Bronchial epithelial cell (primary cell): ENCODE measurements around the gene NEO1. TPM values are rescaled to one million over a fixed set of nuclear protein-coding genes. Genes with fewer than 3 reads are reported as not detected.
A peak's percentile ranks its signal among the peaks of the same experiment; 100 is the strongest.
"Not testable (repeated sequence)": the region's sequence is repeated elsewhere in the genome, so short reads cannot be mapped to it uniquely, and the experiment has no call there.

Source experiments
- DNase-seq: peaks from one replicate; pipeline ENCODE4 v3.0.0-alpha.2; 2010; ENCODE audit warnings: low read depth
- FAIRE-seq: peaks from 2 replicates; lab custom pipeline; 2011; peaks lifted over from hg19 to GRCh38; lab: Jason Lieb, UNC
- H3K27me3 ChIP-seq: 2 replicates; pipeline ENCODE4 v1.5.1; 2011; ENCODE audit warnings: low read length; ENCODE audit not compliant: control insufficient read depth, insufficient read depth
- H3K36me3 ChIP-seq: 2 replicates; pipeline ENCODE4 v1.5.1; 2011; ENCODE audit warnings: low read length; ENCODE audit not compliant: control insufficient read depth, insufficient read depth
- H3K4me3 ChIP-seq: 2 replicates; pipeline ENCODE4 v1.5.1; 2011; ENCODE audit warnings: mild to moderate bottlenecking, low read depth, low read length, control low read depth
- total RNA-seq: library from RNA; depleted of rRNA; stranded (reverse); fragments of >200 nt; gene quantifications from 2 replicates; pipeline ENCODE4 v1.2.1, GENCODE V29; 2014
- TF ChIP-seq, protein P1 (sequence below): IDR thresholded peaks from 2 replicates; pipeline ENCODE4 v1.5.1; 2011; ENCODE audit warnings: mild to moderate bottlenecking, moderate library complexity, low read length, control low read depth, inconsistent platforms; ENCODE audit not compliant: insufficient read depth, severe bottlenecking

Gene NEO1
- total RNA-seq, 1 donor from 2014 or later = 10.5 TPM

DNA sequence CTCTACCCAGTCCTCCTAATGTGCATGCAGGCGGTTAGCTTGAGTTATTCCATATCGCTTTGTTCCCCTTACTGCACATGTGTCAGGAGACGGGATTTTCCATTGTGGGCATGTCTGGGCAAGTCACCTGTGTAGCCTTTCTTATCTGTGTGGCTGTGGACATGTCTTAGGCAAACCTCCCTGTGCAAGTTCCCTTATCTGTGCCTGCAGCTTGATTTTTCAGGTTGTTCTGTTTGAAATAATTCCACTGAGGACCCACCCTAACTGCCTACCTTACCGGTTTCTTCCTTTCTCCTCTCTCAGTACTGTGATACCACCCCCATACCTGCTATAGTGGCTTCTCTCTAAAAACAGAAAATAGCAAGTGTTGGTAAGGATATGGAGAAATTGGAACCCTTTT is 113.6 kb downstream of the NEO1 start:
- peak; percentile 62 for DNase-seq
- FAIRE-seq = peak; percentile 66
- no peaks in the 10 kb centered on the region for H3K27me3 ChIP-seq
- H3K36me3 ChIP-seq = no peaks in the 10 kb centered on the region
- no peak overlapping the region for H3K4me3 ChIP-seq
- TF ChIP-seq, protein P1, sequence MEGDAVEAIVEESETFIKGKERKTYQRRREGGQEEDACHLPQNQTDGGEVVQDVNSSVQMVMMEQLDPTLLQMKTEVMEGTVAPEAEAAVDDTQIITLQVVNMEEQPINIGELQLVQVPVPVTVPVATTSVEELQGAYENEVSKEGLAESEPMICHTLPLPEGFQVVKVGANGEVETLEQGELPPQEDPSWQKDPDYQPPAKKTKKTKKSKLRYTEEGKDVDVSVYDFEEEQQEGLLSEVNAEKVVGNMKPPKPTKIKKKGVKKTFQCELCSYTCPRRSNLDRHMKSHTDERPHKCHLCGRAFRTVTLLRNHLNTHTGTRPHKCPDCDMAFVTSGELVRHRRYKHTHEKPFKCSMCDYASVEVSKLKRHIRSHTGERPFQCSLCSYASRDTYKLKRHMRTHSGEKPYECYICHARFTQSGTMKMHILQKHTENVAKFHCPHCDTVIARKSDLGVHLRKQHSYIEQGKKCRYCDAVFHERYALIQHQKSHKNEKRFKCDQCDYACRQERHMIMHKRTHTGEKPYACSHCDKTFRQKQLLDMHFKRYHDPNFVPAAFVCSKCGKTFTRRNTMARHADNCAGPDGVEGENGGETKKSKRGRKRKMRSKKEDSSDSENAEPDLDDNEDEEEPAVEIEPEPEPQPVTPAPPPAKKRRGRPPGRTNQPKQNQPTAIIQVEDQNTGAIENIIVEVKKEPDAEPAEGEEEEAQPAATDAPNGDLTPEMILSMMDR = no peak

DNA sequence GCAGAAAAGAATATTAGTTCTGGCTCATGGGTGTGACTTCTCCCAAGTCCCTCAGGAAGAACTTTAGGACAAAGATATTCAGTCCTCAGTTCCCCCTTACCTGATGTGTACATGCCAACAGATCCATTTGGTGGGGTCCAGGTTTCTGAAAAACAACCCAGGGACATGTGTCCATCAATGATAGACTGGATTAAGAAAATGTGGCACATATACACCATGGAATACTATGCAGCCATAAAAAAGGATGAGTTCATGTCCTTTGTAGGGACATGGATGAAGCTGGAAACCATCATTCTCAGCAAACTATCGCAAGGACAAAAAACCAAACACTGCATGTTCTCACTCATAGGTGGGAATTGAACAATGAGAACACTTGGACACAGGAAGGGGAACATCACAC is 114.4 kb downstream of the NEO1 start:
- not testable (repeated sequence) for FAIRE-seq, DNase-seq, H3K36me3 ChIP-seq, H3K4me3 ChIP-seq, H3K27me3 ChIP-seq

DNA sequence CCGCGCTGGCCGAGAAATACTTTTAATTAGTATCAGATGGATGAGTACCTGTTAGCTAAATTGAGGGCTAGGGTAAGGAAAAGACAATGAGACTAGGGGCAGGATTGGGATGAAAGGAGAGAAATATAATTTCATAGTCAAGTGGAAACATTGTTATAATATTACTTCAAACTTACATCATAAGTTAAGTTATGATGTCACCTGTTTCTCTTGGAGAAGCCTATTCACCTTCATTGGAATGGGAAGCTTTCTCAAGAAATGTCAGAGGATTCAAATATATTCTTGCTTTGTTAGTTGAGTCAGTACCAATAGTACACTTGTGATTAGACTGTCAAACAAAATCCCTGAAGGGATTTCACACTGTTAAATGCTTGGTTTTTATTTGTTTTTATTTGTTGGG is 116.2 kb downstream of the NEO1 start:
- Histone ChIP-seq H3K27me3 (no peaks in the 10 kb centered on the region), H3K36me3 (no peaks in the 10 kb centered on the region), H3K4me3 (no peak overlapping the region)
- TF ChIP-seq, protein P1 = no peak
- no peak for DNase-seq
- no peak for FAIRE-seq

DNA sequence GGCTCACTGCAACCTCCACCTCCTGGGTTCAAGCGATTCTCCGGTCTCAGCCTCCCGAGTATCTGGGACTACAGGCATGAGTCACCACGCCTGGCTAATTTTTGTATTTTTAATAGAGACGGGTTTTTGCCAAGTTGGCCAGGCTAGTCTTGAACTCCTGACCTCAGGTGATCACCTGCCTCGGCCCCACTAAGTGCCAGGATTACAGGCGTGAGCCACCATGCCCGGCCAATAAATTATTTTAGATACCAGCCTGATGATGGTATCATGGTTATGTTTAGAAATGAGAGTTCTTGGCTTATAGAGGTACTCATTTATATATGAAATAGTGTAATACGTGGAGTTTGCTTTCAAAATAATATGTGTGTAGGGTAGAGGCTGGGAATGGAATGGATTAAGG is 119.4 kb downstream of the NEO1 start:
- FAIRE-seq = no peak
- no peaks in the 10 kb centered on the region for H3K27me3 ChIP-seq
- DNase-seq = no peak
- H3K36me3 ChIP-seq = no peaks in the 10 kb centered on the region
- no peak overlapping the region for H3K4me3 ChIP-seq
- TF ChIP-seq, protein P1 = no peak

DNA sequence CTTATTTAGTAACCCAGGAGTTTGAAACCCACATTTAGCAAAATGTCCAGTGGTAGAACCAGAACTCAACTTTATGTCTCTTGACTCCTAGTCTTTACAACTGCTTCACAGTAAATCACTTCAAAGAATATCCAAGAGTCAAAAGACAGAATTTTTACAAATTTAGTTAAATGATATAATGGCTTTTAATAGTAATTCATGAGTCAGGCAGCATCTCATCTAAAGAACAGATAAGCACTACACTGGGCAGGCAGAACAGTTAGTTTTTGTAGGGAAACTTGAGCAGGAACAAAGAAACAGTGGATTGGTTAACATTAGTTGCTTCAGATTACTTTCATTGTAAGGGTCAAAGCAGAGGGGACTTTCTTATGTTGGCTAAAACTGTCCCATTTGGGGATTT is 120.2 kb downstream of the NEO1 start:
- no peak overlapping the region for H3K4me3 ChIP-seq
- DNase-seq = no peak
- no peaks in the 10 kb centered on the region for H3K27me3 ChIP-seq
- no peaks in the 10 kb centered on the region for H3K36me3 ChIP-seq
- no peak for FAIRE-seq
- TF ChIP-seq, protein P1 = no peak

DNA sequence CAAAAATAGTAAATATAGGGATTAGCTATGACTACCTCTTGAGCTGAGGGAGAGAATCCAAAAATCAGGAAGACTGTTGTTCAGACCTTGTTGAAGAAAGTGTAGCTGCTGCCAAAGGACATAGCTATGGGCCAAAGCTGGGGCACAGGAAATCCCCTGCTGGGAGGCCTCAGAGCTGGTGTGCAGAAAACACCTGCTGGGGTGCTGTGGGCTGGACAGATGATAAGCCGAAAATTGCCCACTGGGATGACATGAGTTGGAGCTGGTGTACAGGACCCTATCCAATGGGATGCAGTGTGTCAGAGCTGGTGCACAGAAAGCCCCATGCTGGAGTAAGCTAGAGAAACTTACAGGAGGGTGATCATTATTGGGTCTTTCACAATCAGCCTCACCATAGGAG is 121.9 kb downstream of the NEO1 start:
- no peak for DNase-seq
- Histone ChIP-seq H3K36me3 (no peaks in the 10 kb centered on the region), H3K4me3 (no peak overlapping the region), H3K27me3 (no peaks in the 10 kb centered on the region)
- TF ChIP-seq, protein P1 = no peak
- FAIRE-seq = no peak
